ENCODE data around the gene URB1.
"Not testable (repeated sequence)": the region's sequence is repeated elsewhere in the genome, so short reads cannot be mapped to it uniquely, and the experiment has no call there.

The URB1 gene

DNA sequence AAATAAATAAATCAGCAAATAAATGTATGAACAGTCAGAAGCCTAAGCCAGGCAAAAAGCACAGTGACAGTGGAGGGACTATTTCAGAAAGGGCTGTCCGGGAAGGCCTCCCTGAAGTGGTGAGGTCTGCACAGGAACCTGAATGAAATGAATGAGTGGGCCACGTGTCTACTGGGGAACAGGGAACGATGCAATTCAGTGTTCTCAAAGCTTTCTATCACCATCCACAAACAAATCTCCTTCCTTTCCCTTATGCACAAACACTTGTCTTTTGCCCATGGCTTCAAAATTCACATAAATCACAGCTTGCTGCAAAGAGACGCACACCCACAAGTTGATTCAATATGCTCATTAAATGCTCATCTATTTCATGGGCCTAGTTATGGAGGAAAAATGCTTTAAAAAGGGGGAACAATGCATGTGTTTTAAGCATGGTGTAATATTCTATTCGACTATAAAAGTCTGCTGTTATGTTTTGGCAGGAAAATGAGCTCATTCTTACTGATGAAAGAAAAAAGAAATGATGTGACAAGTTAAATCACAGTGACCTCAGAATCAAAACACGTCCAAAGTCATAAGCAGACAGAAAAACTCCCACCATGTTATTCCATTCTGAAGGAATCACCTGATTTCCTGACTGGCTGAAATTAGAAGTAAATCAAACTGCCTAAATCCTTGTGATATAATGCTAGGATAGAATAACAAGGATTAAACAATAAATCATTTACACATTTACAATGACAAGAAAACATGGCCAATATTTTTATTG is 21.6 kb downstream of the URB1 start:
- DNase-seq: no peak

DNA sequence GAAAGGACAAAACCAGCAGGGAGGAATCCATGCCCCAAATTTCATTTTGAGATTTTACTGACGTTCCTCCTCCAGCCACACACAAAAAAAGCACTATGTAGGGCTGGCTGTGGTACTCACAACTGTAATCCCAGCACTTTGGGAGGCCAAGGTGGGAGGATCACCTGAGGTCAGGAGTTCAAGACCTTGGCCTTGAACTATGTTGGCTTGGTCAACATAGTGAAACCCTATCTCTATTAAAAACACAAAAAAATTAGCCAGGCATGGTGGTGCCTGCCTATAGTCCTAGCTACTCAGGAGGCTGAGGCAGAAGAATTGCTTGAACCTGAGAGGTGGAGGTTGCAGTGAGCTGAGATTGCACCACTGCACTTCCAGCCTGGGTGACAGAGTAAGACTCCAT is 23.9 kb downstream of the URB1 start:
- DNase-seq: not testable (repeated sequence)

DNA sequence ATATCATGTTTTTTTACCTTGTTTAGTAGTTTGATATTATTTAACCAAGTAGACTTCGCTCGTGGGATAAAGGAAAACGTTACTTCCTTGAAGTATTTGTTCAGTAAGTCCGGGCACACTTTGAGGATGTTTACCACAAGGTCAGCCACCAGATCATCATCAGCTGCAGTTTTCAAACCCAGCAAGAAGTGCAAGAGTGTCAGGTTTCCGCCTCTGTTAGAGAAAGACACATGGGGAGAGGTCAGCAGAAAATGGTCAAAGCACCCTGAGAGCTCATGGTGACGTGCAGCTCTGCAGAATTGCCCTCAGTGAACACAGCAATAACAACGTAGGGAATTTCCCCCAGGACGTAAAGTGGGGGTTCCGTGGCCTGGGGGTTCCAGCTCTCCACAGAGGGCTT is 24.4 kb downstream of the URB1 start:
- no peak for DNase-seq

DNA sequence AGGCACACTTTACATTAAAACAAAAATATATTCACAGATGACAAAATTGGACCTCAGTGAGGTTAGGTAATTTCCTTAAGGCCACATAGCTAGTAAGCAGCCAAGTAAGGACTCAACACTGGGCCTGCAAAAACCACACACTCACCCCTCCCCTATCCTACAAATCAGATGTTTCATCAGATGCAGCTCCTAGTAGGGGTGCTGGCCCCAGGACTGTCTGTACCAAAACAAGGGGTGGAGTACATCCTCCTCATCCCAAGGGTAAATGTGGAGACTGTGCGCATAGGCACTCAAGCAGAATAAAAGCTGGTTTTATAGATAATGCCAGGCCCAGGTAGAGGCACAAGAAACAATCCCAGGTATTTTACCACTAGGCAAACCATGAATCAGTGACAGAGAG is 25.7 kb downstream of the URB1 start:
- no peak for DNase-seq

DNA sequence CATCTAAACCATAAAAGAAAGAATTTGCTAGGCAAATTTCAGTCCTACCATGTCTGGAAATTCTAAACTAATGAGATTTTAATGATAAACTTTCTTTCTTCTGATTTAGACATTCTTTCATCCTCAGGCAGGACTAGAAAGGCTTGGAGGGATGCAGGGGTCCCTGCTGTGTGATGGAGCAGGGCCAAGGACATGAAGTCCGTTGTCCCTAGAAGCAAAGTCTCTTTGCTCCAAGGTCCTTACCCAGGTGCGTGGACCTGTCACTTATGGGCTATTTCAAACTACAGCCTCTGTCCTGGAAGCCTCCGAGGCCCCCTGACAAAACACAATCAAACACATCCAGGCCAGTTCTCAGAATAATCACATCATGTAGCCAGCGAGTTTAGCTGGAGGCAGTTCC is 26.6 kb downstream of the URB1 start:
- DNase-seq: no peak

DNA sequence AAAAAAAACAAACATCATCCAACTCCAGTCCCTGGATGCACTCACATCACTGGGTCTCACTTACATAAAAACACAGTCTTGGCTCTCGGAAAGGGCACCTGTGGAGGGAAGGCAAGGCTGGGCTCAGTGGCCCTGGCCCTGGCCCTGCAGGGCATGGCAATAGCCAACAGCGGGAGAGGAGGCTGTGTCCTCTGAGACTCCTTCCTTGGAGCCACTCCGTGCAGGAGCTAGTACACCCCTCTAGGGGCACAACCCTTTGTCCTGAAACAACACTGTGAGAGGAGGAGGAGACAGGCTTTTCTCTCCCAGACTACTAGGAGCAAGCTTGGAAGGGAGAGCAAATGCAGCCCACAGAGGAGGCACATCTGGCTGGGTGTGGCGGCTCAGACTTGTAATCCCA is 28.0 kb downstream of the URB1 start:
- no peak for DNase-seq

DNA sequence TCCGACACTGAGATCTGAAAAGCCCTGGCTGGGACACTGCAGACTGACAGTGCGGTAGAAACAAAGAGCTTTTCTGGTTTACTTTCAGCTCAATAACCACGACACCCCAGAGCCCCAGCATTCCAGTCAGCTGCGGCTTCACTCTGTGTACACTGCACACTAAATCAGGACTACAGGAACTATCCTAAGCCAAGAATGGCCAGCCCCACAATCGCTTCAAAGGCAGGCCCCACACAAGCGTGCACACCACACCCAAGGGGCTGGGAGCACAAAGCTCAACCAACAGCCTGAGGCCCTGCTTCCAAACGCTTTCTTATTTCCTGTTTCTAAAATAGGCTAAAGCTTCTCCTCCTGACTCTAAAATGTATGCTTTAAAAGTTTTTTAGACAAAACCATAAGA is 28.4 kb downstream of the URB1 start:
- DNase-seq: no peak

DNA sequence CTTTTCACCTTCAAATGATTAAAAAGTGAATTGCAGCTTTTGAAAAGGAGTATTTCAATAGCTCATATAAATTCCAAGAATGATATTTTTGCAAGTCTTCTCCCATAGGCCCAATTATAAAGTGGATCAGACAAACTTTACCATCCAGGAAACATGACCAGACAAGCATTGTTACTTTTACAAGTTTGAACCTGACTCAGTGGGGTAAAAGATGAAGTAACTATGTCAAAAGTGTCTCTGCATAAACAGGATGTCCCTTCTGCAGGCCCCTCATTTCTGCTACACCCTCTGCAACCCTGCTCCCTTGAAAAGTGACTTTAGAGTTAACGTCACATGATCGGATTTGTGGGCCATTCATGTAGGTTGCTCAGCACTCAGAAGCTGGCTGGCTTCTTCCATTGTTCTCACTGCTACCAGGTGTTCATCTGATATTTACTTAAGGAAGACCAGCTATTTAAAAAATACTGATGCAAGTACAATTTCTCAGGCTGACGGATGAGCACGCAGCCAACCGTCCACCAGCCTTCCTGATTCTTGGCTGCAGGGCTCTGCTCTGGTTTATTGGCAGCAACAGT is 32.3 kb downstream of the URB1 start:
- DNase-seq: no peak

DNA sequence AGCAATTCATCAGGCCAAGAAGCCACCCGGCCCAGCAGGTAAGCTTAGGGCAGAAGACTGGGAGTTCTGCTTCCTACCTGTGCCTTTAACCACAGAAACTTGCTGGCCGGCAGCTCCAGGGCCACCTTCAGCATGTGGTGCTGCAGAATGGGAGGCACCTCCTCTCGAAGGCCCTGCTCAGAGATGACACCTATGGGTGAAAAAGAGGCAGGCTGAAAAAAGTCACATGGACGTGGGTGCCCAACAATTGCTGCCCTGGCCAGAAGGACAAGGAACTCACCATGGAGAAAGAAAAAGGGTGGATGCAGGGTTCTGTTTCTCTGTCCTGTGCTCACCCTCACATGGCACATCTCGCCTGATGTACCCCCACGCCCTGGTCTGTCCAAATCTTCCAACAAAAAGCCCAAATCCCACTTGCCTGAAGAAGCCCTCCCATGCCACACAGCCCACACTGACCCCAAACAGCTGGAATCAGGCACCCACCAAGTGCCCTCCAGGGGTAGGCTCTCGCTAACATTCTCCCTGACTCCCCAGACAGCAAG is 33.0 kb downstream of the URB1 start:
- no peak for DNase-seq

DNA sequence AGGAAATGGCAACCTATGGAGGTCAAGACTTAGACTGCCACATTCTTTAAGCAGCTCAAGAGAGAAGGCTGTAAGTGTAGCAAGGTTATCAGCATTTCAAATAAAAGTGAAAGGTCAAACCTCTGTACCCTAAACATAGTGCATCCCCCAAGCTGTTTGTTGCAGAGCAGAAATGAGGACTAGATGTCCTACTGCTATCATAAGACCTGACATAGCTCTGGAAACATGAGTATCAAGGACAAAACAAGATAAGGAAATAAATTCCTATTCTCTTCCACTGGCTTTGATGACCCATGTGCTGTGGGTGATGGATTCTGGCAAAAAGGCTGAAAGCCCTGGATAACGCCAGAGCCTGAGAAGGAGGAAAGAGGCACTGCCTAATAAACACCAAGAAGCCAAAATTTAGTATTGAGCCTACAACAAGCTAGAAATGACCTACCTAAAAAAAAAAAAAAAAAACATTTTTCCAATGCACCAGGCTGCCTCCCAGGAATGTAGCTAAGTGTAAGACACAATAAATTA is 35.9 kb downstream of the URB1 start:
- no peak for DNase-seq

DNA sequence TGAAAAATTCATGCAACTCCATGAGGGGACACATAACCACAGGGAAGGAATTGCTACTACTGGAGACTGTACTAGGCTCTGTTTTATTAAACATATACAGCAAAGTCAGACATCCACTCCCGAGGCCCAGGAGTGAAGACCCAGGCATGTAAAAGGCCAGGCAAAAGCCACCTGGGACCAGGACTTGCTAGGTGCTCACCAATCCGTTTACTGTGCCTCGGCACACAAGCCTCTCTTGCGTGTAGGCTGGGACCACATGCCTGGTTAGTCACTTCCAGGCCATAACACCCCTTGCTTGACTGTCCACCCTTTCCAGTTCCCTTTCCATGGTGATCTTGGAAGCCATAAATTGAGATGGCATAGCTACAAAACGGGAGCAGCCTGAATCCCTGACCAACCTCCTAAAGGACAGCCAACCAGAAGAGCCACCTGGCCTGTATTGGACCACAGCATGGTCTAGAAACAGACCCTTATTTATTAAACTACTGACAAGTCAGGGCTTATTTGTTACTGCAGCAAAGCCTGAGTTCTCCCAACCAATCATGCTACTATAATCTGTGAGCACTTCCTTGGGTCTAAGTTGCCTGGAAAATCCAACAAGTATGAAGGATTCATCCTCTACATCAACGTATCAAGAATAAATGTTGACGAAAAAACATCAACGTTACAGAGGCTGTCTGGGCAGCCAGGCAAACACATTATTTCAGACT is 39.7 kb downstream of the URB1 start:
- DNase-seq: no peak

DNA sequence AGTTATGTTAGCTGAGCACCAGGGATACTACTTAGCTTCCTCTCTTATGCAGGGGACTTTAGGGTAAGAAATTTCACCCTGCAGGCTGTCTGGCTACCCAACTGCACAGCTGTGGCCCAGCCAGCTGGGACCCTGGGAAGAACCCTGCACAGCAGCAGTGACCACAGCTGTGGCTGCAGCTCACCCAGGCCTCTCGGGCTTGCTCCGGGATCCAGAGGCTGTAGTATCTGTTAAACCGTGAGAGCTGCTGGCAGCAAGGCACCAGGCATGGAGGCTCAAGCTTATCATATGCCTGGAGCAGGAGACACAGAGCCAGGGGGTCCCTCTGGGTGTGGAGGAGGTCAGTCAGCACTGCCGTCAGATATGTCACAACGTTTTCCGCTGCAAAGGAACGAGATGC is 40.3 kb downstream of the URB1 start:
- DNase-seq: no peak

DNA sequence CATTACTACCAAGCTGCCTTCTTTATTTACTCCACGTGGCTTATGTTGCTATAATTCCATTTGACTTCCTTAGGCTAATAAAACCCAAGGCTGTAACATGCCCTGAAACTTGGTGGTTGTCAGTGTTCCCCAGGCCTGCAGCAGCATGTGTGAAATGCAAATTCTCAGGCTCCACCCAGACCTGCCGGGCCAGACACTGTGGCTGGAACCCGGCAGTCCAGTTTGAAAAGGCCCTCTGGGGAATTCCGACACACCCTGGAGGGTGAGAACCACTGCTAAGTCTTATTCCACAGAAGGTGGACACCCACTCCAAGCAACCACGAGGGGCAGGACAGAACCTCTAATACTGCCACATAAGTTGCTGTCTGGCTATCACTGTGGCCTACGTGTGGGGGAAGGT is 41.4 kb downstream of the URB1 start:
- DNase-seq: no peak

DNA sequence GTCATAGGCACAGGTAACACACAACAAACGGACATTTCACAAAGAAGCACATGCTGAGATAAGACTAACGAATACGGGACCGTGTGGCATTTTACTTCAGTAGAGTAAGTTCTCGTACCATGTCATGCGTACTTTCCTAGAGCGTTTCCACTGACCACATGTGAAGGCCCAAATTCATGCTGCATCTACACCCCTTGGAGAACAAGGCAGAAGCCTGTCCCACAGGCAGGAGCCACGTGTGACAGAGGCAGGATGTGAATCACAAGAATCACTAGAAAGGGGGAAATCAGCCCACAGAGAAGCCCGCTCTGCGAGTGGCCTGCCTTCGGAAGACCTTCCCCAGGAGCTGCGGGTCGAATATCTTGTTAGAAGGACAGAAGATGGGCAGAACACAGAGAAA is 41.8 kb downstream of the URB1 start:
- DNase-seq: no peak

DNA sequence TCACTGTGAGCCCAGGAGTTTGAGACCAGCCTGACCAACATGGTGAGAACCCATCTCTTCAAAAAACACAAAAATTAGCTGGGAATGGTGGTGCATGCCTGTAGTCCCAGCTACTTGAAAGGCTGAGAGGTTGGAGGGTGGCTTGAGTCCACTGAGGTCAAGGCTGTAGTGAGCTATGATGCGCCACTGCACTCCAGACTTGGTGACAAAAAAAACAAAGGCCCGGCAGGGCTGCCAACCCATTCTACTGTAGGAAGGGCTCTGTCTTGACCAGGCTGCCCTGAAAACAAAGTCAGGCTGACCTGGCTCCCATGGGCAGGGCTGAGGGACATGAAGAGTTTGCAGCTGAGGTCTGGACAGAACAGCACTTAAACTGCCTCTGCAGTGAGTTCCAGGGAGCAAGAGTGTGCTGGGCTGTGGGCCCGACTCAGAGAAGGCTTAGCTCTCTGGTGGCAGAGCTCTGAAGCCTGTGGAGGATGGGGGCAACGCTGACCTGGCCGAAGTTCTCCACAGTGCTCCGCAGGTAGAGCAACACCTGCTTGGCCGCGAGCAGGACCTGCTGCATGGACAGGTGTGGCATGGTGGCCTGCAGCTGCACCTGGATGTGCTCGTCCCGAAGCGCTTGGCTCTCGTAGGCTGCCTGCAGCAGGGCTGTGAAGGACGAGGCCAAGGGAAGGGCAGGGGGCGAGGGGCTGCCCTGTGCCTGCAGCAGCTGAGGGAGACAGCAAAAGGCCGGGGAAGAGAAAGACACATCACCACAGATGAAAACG is 42.4 kb downstream of the URB1 start:
- DNase-seq: no peak

DNA sequence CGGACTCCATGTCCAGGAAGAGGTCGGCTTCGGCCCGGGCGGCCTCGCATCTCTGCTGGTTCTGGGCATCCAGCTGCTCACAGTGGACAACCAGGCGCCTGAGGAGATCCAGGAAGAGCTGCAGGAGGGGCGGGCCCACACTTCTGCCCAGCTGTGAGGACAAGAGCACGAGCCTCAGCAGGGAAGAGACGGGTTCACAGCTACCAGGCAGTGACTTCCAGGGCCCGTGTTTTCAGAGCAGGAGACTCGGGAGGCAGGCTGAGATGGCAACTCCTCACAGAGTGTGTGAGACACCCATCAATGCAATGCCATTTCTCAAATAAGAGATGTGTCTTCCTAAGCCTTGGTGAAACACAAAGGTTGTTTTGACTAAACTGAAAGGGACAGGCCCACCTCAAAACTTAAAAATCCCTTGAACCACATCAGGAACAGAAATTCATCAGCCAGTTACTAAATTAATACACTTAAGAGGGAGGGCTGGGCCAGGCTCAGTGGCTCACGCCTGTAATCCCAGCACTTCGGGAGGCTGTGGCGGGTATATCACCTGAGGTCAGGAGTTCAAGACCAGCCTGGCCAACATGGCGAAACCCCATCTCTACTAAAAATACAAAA is 43.4 kb downstream of the URB1 start:
- no peak for DNase-seq

DNA sequence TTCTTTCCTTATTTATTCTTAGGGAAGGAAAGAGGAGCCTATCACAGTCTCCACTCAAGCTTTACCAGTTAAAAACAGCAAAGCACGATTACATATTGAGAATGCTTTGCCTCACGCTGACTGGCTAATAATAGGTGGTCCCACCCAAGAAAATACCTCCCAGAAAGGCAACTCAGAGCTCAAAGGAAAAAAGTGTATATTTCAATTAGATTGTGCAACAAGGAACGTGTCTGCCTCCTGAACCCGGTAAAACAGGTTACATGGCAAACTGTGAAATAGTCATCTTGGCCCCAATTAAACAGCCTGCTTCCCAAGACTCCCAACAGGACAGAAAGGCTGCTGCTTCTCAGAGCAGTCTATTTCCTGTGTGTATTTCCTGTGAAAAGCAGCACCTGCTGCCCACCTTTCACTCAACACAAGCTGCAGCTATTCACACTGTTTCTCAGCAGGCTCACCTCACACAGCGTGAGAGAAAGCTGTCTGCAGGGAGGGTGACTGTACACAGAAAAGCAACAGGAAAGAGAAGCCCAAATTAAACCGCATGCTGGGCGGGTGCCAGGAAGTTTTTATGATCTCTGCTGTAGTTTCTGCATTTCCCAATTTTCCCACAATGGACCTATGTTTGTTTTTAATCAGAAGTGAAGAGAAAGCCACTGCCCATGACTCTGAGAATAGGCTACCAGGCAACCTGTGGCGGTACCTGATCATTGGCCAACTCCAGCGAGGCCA is 44.0 kb downstream of the URB1 start:
- DNase-seq: no peak

DNA sequence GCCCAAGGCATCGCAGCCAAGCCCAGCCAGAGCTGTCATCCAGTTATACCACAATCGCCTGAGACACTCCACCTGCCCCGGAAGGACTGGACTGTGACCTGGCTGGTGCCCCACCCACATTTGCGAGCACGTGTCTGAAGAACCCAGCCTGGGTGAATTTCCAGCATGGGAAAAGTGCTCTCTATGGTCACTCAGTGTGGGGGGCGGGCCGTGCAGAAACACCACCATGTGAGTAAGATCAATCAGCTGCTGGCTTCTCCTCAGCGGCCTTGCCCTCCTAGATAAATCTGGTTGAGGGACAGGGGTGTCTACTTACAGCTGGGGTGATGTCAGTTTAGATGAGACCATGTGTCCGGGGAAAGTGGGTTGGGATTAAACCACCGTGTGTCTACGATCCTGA is 44.8 kb downstream of the URB1 start:
- no peak for DNase-seq

DNA sequence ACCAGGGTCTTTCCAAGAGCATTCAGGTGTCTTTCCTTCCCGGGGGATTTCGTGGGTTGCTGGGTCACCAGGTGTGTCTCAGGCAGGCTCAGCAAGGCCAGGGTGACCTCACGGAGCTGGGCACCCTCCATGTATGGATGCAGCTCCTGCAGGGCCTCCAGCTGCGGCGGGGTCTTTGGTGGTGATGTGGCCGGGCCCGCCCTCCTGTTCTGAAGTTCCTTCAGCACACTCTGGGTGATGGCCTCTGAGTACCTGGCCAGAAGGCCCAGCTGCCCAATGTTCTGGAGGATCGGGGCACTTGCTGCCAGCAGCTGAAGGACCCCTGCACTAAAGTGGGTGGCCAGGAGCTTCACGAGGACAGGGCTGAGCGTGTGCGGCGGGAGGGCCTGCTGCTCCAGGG is 45.5 kb downstream of the URB1 start:
- no peak for DNase-seq

DNA sequence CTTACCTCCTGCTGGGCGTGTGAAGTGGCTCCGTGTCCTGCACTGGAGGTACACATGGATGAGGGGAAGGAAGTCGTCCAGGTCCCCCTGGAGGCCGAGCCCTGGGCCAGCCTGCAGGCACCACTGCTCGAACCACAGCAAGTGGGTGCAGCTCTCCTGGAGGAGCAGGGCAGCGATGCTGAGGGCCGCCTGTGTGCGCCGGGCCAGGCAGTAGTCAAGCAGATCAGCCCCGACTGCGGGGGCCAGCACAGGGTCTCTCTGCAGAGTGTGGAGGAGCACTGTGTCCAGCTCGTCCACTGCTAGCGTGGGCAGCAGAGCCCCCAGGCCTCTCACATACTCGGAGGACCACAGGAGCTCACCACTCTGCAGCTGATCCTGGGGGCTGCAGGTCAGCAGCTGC is 45.9 kb downstream of the URB1 start:
- DNase-seq: no peak

DNA sequence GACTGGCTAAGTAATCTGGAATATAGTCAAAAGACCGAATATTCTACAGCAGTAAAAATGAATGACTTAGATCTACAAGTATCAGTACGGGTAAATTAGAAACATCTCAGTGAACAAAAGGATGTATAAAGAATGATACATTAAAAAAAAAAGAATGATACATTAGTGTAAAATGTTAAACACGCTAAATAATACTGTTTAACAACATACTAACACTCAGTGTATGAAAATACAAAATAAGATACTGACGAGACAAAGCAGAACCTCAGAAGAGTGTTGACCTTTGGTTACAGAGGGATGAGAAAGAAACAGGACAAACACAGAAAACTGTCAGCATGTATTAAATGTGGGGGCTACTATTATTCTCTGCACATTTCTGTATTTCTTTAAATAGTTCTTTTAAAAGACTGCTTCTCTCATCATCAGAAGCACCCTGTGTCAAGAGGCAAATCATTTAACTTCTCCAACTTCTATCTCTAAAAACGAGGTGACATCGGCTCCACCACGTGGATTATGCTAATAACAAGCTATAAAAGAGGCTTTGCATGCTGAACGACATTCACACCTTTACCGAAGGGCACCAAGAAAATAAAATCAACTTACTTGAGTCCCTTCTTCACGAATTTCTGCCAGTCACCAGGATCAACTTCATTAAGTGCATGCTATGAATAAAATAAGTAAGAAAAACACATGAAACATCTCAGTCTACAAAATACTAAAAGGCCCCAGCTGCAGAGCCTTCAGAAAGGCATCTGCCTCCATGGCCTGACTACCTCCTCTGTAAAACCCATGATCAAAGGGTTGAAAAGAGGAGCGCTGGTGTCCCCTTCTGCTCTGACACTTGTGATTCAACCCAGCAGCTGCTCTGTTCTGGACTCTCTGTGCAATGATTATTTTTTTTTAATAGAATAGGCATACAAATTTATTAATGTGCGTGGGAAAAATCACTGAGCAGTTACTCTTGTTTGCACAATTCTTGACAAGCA is 51.7 kb downstream of the URB1 start:
- no peak for DNase-seq

Measured in stimulated activated CD4-positive, alpha-beta T cell treated with anti-CD3 and anti-CD28 coated beads, Interleukin-4, amount 100 ng/mL, for 24 hours (primary cell).